GM23338 (cell line): ENCODE measurements around the gene ARL15. TPM values are rescaled to one million over a fixed set of nuclear protein-coding genes. Genes with fewer than 3 reads are reported as not detected.

ENCODE experiments used
- ATAC-seq: fragments of 200-7000 bp; cut with Tn5 transposase; 3 replicates; pipeline ENCODE4 v1.9.1; 2020
- DNase-seq: peaks from one replicate; pipeline ENCODE4 v3.0.0-alpha.2; 2015; ENCODE audit warnings: low spot score
- H2AFZ ChIP-seq: fragments of 200-600 bp; sonication (generic); 2 replicates; pipeline ENCODE4 v1.8.0; 2016; ENCODE audit warnings: antibody characterized with exemption, mild to moderate bottlenecking, moderate library complexity
- H3F3A ChIP-seq: fragments of 200-600 bp; sonication (generic); replicated peaks from 2 replicates; pipeline ENCODE4 v1.8.0; 2017; ENCODE audit warnings: antibody characterized with exemption, mixed run types, low read depth
- H3K27ac ChIP-seq: fragments of 200-600 bp; sonication (generic); 2 replicates; pipeline ENCODE4 v1.6.1; 2016; ENCODE audit warnings: low read depth
- H3K27me3 ChIP-seq: fragments of 200-600 bp; sonication (generic); 2 replicates; pipeline ENCODE4 v1.8.0; 2016; ENCODE audit warnings: mild to moderate bottlenecking, mixed run types, moderate library complexity; ENCODE audit not compliant: insufficient read depth
- H3K36me3 ChIP-seq: fragments of 200-600 bp; sonication (generic); 2 replicates; pipeline ENCODE4 v1.8.0; 2016; ENCODE audit warnings: mild to moderate bottlenecking; ENCODE audit not compliant: insufficient read depth
- H3K4me1 ChIP-seq: fragments of 200-600 bp; sonication (generic); 2 replicates; pipeline ENCODE4 v1.8.0; 2016; ENCODE audit warnings: mild to moderate bottlenecking, moderate library complexity; ENCODE audit not compliant: insufficient read depth
- H3K4me2 ChIP-seq: fragments of 200-600 bp; sonication (generic); 2 replicates; pipeline ENCODE4 v1.7.1; 2017; ENCODE audit warnings: mixed run types
- H3K4me3 ChIP-seq: fragments of 200-600 bp; sonication (generic); 2 replicates; pipeline ENCODE4 v1.6.1; 2016; ENCODE audit warnings: mixed run types
- H3K79me2 ChIP-seq: fragments of 200-600 bp; sonication (generic); replicated peaks from 2 replicates; pipeline ENCODE4 v1.8.0; 2017; ENCODE audit warnings: mild to moderate bottlenecking; ENCODE audit not compliant: insufficient read depth
- H3K9me2 ChIP-seq: fragments of 200-600 bp; sonication (generic); 2 replicates; pipeline ENCODE4 v1.8.0; 2017; ENCODE audit not compliant: insufficient read depth
- H4K20me1 ChIP-seq: fragments of 200-600 bp; sonication (generic); replicated peaks from 2 replicates; pipeline ENCODE4 v1.8.0; 2017; ENCODE audit warnings: mild to moderate bottlenecking; ENCODE audit not compliant: insufficient read depth
- H3K27ac Mint-ChIP-seq: 2 replicates; pipeline ENCODE4 v1.8.0; 2020; ENCODE audit warnings: inconsistent platforms, mild to moderate bottlenecking, moderate library complexity, mixed read lengths
- H3K27me3 Mint-ChIP-seq: 3 replicates; pipeline ENCODE4 v1.8.0; 2022; ENCODE audit warnings: low read depth, mild to moderate bottlenecking, moderate library complexity, mixed read lengths, inconsistent platforms; ENCODE audit not compliant: insufficient read depth, poor library complexity
- H3K36me3 Mint-ChIP-seq: 3 replicates; pipeline ENCODE4 v1.8.0; 2021; ENCODE audit warnings: low read depth, mild to moderate bottlenecking, inconsistent platforms, moderate library complexity, mixed read lengths
- H3K4me1 Mint-ChIP-seq: 3 replicates; pipeline ENCODE4 v1.8.0; 2020; ENCODE audit warnings: mild to moderate bottlenecking, inconsistent platforms, mixed read lengths
- H3K4me3 Mint-ChIP-seq: 3 replicates; pipeline ENCODE4 v1.8.0; 2021; ENCODE audit warnings: moderate library complexity, mild to moderate bottlenecking, inconsistent platforms, mixed read lengths
- H3K9me3 Mint-ChIP-seq: 3 replicates; pipeline ENCODE4 v1.8.0; 2020; ENCODE audit warnings: moderate library complexity, mild to moderate bottlenecking, inconsistent platforms, mixed read lengths
- CREB1 ChIP-seq: fragments of 250-450 bp; sonication (Bioruptor Pico); IDR thresholded peaks from 2 replicates; pipeline ENCODE4 v1.5.0; 2020; ENCODE audit warnings: low read depth, mild to moderate bottlenecking, moderate library complexity
- CTCF ChIP-seq, 2 experiments: fragments of 200-600 bp in 1 of 2; sonication (generic) in 1 of 2; conservative IDR thresholded peaks; 2 replicates each; pipeline versions ENCODE4 v1.5.1 to v1.6.1; 2016 to 2017; ENCODE audit warnings: antibody characterized with exemption in 2 of 2, low read depth in 2 of 2, mild to moderate bottlenecking in 2 of 2, moderate library complexity in 1 of 2
- EZH2 ChIP-seq: fragments of 200-600 bp; sonication (generic); IDR thresholded peaks from one replicate; pipeline ENCODE4 v1.8.0; 2017; ENCODE audit warnings: antibody characterized with exemption, mild to moderate bottlenecking, low read depth; ENCODE audit not compliant: unreplicated experiment
- EZH2phosphoT487 ChIP-seq: fragments of 200-600 bp; sonication (generic); IDR thresholded peaks from one replicate; pipeline ENCODE4 v1.8.1; 2018; ENCODE audit warnings: antibody characterized with exemption; ENCODE audit not compliant: unreplicated experiment
- JUNB ChIP-seq: IDR thresholded peaks from one replicate; pipeline ENCODE4 v1.6.1; 2016; ENCODE audit warnings: antibody characterized with exemption; ENCODE audit not compliant: unreplicated experiment
- POLR2AphosphoS5 ChIP-seq: IDR thresholded peaks from 2 replicates; pipeline ENCODE4 v1.6.1; 2016; ENCODE audit warnings: antibody characterized with exemption, low read depth
- STAT1 ChIP-seq: IDR thresholded peaks from one replicate; pipeline ENCODE4 v1.6.1; 2016; ENCODE audit warnings: antibody characterized with exemption; ENCODE audit not compliant: unreplicated experiment
- ZNF331 ChIP-seq: fragments of 250-450 bp; sonication (Bioruptor Pico); IDR thresholded peaks from 2 replicates; pipeline ENCODE4 v1.5.0; 2020; ENCODE audit warnings: low read depth, mild to moderate bottlenecking, moderate library complexity
- ZNF462 ChIP-seq: fragments of 250-450 bp; sonication (Bioruptor Pico); IDR thresholded peaks from 2 replicates; pipeline ENCODE4 v1.5.0; 2020; ENCODE audit warnings: mild to moderate bottlenecking, moderate library complexity
- polyA plus RNA-seq: library from polyadenylated mRNA; unstranded; fragments of >200 nt; fragmentation: Nextera tagmentation; extraction: Ambion mirVana; gene quantifications from 2 replicates; pipeline ENCODE4 v1.2.1, GENCODE V29; 2016
- total RNA-seq: library from RNA; depleted of rRNA; stranded (reverse); fragments of >200 nt; shearing (Covaris generic); gene quantifications from 2 replicates; pipeline ENCODE4 v1.2.3, GENCODE V29; 2014
- TF ChIP-seq, protein P1 (sequence below): IDR thresholded peaks from 2 replicates; pipeline ENCODE4 v1.6.1; 2016; ENCODE audit warnings: antibody characterized with exemption
- TF ChIP-seq, protein P2 (sequence below): IDR thresholded peaks from one replicate; pipeline ENCODE4 v1.6.1; 2018; ENCODE audit warnings: antibody characterized with exemption; ENCODE audit not compliant: unreplicated experiment

The ARL15 gene
- total and polyA plus RNA-seq, 2 experiments from 2014 or later: 13.0 to 54.0 TPM

DNA sequence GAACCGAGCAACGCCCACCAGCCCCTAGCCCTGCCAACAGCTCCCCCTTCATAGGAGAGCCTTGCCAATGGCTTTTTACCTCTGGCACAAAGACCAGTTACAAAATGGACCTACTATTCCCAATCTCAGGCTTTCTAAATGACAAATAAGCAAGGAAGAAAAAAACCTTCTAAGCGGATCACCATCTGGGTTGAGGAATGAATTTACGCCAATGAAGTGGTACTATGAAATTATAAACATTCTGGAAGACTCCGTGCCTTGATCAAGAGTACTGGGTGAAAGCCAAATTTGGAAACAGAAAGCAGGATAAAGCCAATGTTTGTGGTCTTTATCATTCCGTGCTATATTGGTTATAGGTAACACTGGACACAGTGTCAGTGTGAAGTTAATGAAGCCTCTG, 378.0 kb downstream of the ARL15 start (continued):
- TF ChIP-seq JUNB: no peak

DNA sequence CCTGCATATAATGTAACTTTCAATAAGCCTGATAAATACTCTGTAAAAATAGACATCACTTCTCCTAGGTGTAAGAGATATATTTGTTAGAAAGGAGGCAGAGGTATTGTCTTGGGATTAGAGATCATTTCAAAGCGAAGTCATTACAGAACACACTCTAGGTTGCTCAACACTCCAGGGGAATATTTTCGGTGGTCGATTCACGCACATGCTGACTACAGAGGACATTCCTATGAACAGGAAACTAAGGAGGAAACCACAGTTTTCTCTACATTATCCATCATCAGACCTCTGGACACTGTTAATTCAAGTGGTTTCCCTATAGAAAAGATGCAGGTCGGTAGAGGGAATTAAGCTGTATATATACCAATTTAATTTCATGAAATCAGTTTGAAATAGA, 379.9 kb downstream of the ARL15 start:
- Histone ChIP-seq H3F3A (no peaks in the 10 kb centered on the region), H3K36me3 (no peaks in the 10 kb centered on the region), H3K4me1 (peaks cover 11% of the 10 kb centered on the region), H3K9me2 (no peaks in the 10 kb centered on the region), H3K79me2 (no peaks in the 10 kb centered on the region), H4K20me1 (no peaks in the 10 kb centered on the region), H3K27me3 (no peaks in the 10 kb centered on the region), H3K4me2 (no peak overlapping the region), H3K4me3 (no peak overlapping the region), H2AFZ (no peak overlapping the region), H3K27ac (no peak overlapping the region)
- no peak overlapping the region; the same call in 1 of the 2 replicates for H3K27ac Mint-ChIP-seq
- H3K27me3 Mint-ChIP-seq: no peaks in the 10 kb centered on the region
- DNase-seq: no peak
- no peaks in the 10 kb centered on the region for H3K36me3 Mint-ChIP-seq
- no peak for ATAC-seq
- no peak overlapping the region for H3K4me3 Mint-ChIP-seq
- TF ChIP-seq ZNF462 (CRISPR knock-in tag) (no peak), STAT1 (no peak), POLR2AphosphoS5 (no peak), EZH2phosphoT487 (no peak), CREB1 (no peak), ZNF331 (no peak), CTCF (conservative IDR thresholded peaks at IDR 0.05; ENCODE audit: low read depth in 2 of 2) (no peak), JUNB (no peak), EZH2 (no peak)
- TF ChIP-seq, protein P1, sequence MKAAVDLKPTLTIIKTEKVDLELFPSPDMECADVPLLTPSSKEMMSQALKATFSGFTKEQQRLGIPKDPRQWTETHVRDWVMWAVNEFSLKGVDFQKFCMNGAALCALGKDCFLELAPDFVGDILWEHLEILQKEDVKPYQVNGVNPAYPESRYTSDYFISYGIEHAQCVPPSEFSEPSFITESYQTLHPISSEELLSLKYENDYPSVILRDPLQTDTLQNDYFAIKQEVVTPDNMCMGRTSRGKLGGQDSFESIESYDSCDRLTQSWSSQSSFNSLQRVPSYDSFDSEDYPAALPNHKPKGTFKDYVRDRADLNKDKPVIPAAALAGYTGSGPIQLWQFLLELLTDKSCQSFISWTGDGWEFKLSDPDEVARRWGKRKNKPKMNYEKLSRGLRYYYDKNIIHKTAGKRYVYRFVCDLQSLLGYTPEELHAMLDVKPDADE: no peak
- TF ChIP-seq, protein P2, sequence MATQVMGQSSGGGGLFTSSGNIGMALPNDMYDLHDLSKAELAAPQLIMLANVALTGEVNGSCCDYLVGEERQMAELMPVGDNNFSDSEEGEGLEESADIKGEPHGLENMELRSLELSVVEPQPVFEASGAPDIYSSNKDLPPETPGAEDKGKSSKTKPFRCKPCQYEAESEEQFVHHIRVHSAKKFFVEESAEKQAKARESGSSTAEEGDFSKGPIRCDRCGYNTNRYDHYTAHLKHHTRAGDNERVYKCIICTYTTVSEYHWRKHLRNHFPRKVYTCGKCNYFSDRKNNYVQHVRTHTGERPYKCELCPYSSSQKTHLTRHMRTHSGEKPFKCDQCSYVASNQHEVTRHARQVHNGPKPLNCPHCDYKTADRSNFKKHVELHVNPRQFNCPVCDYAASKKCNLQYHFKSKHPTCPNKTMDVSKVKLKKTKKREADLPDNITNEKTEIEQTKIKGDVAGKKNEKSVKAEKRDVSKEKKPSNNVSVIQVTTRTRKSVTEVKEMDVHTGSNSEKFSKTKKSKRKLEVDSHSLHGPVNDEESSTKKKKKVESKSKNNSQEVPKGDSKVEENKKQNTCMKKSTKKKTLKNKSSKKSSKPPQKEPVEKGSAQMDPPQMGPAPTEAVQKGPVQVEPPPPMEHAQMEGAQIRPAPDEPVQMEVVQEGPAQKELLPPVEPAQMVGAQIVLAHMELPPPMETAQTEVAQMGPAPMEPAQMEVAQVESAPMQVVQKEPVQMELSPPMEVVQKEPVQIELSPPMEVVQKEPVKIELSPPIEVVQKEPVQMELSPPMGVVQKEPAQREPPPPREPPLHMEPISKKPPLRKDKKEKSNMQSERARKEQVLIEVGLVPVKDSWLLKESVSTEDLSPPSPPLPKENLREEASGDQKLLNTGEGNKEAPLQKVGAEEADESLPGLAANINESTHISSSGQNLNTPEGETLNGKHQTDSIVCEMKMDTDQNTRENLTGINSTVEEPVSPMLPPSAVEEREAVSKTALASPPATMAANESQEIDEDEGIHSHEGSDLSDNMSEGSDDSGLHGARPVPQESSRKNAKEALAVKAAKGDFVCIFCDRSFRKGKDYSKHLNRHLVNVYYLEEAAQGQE: no peak
- H3K9me3 Mint-ChIP-seq: no peaks in the 10 kb centered on the region
- peaks cover 32% of the 10 kb centered on the region for H3K4me1 Mint-ChIP-seq
